Left lobe of liver (tissue), 2 donors: Measurements from ENCODE around the gene DEPDC5. TPM values are rescaled to one million over a fixed set of nuclear protein-coding genes. Genes with fewer than 3 reads are reported as not detected.

ENCODE experiments used
- ATAC-seq: fragments of 200-7000 bp; cut with Tn5 transposase; one replicate; pipeline ENCODE4 v1.9.1; 2020; ENCODE audit warnings: mild to moderate bottlenecking, moderate library complexity
- DNase-seq: peaks from one replicate; pipeline ENCODE4 v3.0.0-alpha.2; 2020; ENCODE audit warnings: low spot score
- total RNA-seq: library from RNA; stranded (reverse); gene quantifications from one replicate; pipeline ENCODE4 v1.2.1, GENCODE V29; 2021
- donor health status: DM: no; HTN: no; CAD: no; lungs with moderate emphysema.
- donor health status: DM: no; HTN: yes; CAD: no.

Gene DEPDC5
- total RNA-seq, 1 donor from 2014 or later = 18.1 TPM

DNA sequence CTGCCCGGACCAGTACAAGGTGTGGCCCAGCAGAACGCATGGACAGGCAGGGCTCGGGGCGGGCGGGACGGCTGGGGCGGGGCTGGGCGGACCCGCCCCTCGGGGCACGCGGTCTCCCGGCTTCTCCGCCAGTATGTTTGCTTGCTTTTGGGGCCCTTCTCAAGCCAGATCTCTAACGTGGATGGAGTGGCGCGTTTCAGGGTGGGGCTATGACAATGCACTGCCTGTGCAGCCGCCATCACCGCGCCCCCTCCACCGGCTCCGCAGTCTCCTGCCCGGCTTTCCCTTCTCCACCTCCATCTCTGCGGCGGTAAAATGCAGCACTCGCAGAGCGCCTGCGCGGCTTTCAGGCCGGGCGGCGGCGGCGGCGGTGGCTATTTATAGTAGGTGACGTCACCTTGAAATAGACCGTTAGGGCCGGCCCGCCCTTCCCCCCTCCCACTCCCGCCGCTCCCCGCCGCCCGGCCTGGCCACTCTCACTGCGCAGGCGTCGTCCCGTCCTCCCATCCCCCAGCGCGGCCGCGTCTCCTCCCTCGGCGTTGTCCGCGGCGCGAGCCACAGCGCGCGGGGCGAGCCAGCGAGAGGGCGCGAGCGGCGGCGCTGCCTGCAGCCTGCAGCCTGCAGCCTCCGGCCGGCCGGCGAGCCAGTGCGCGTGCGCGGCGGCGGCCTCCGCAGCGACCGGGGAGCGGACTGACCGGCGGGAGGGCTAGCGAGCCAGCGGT lies 190.3 kb downstream of the DEPDC5 start, which contains the start of gene YWHAH:
Gene YWHAH (plus strand): TSS at position 558 of the 722 bp plus-strand sequence. CDS start 199 bp downstream, outside the sequence.
- ATAC-seq = peak; percentile 91
- peak; percentile 97 for DNase-seq

DNA sequence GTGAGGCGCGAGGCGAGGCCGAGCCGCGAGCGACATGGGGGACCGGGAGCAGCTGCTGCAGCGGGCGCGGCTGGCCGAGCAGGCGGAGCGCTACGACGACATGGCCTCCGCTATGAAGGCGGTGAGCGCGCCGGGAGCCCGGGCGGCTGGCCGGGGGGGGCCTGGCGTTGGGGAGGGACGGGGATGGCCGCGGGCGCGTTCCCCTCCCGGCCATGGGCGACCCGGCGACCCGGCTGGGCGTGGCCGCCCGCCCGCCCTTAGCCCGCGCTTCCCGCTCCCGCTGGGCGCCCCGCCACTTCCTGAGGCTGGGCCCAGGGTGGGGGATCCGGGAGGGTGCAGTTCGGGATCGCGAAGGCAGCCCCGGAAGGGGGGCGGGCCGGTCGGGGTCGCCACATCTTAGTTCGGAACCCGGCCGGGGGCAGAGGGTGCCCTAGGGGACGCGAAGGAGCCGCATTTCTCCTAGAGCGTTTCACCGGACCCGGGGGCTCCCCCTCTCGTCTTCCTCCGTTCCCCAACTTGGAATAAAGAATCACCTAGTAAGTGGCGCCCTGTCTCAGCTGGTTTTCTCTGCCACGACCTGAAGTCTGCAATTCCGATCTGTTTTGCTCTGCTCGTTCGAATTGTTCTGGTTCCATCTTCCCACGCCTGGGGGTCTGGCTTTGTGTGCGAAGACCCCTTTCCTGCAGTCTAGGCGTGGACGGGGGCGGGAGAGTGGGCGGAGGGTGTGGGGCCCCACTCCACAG lies 191.1 kb downstream of the DEPDC5 start:
- DNase-seq (peak; percentile 74), ATAC-seq (peak; percentile 52)

DNA sequence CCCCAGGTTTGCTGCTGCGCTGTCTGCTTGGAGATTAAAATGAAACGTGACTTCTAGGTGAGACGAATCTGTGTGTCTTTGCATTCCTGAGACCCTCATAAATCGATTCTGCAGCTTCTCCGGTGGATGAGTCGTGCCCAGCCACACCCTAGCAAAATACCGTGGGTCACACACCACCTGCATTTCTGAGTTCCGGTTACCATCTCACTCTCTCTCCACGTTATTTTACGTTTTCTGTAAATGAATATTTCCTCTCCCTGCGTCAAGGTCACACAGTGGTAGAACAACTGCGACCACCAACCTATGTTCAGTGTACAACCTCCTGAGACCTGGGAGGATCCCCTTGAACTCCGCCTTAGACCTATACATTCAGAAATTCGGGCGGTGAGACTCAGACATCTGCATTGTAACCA lies 191.6 kb downstream of the DEPDC5 start:
- no peak for ATAC-seq
- no peak for DNase-seq

DNA sequence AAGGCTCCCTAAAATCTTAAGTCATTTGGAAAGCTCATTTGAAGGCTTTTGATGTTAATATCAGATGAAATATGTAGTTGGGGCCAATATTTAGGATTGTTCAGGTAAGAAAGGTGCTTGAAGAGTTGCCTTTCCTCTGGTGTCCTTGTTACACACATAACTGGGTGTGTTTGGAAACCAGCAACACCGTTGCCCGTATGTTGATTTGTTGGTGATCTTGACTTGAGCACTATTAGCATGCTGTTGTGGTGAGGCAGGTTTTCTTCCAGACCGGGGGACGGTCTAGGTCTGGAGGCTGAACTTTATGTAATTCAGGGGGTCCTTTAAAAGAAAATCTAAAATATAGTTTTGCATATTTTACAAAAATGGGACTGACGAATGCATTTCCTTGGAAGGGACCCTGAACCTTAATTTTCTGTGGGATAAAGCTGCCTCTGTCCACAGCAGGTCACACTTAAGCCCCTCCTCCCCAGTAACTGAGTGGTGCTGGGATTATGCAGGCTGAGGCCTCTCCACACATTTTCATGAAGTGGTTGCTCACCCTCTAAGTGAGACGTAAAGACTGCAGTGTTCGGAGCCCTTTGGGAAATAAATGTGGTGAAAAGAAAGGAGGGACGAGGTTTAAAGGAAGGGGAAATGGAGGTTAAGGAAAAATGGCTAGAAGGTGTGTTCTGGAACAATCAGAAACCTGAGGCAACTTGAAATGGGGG lies 192.3 kb downstream of the DEPDC5 start:
- no peak for DNase-seq
- no peak for ATAC-seq

DNA sequence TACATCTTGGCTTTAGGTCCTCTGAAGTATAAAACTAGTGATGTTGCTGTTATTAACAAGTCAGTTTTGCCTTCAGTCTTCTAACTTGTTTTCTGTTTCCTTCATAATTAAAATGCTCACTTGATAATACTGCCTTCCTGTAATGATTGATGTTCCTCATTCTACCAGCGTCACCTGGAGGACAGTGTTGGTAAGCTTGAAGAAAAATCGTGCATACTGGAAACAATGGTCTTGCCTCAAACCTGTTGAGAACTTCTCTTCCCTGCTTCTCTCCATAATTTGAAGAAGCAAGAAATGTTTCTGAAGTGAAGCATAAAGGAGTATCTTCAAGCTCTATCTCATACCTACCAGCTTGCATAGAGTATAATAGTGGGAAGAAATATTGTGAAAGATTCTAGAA lies 193.5 kb downstream of the DEPDC5 start:
- ATAC-seq (no peak), DNase-seq (no peak)

DNA sequence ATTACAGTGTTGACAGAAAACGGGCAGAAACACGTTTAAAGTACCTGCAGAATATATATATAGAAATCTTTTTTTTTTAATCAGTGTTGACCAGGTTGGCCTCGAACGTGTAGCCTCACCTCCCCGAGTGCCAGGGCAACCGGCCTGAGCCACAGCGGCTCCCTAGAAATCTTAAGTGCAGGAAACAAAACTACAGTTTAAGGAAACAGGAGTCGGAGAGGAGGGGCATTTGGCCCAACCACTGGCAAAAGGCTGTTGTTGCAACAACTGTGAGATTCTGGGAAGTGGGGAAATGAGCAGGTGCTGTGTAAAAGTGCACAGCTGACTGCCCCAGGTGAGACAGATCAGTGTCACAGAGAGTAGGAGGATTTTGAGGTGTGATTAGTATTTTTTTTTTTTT lies 194.2 kb downstream of the DEPDC5 start:
- no peak for ATAC-seq
- no peak for DNase-seq

DNA sequence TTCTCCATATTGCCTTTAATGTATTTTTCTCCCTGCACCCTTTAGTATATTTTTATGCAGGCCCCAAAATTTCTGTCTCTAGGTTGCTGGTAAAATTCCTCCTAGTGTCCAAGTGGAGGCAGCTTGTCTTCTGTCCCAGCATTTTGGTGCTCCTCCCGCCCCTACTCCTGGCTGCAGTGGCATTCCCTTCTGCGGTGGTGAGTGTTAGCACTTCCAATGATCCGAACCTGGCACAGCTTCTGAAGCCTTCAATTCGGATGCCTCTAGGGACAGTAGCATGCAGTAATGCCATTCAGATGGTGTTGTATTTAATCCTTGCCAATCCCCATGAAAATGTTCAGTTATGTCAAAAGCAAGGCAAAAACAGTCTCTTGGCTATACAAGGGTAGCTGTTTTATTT lies 196.4 kb downstream of the DEPDC5 start:
- DNase-seq (no peak), ATAC-seq (no peak)

DNA sequence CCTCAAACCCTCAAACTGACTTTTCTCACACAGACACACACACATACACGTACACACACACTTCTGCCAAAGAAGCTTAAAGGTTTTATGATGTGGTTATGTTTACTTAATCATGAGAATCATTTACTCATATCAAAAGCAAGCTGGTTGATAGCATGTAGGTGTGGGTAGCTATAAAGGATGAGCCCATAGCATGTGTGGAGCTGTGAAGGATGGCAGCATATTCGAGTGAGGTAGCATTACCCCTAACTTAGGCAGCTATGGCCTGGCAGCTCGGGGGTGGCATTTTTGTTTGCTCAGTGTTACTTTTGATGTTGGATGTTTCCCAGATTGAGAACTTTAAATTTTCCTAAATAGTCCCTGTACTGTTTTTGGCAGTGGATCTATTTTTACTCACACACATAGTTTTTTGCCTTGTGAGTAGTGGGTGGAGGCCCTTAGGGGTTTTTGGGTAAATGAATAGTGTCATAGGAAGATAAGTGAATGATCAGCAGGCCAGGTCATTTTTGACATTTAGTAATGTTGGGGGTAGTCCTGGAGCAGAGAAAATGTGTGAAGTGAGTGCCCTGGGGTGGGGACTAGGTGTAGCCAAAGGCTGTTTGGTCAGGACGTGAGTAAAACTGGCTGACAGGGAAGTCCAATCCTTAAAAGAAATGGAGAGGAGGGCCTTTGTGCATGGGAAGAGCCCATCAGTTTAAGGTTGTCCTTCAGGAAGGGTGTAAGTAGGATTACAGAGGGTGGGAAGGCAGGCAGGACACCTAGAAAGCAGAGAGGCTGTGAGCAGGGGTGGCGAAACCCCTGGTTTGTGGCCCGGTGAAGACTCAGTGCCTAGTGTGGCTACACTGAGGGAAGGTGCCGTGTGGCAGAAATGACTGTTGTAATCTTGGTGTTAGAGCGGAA lies 197.6 kb downstream of the DEPDC5 start:
- ATAC-seq (no peak), DNase-seq (no peak)

DNA sequence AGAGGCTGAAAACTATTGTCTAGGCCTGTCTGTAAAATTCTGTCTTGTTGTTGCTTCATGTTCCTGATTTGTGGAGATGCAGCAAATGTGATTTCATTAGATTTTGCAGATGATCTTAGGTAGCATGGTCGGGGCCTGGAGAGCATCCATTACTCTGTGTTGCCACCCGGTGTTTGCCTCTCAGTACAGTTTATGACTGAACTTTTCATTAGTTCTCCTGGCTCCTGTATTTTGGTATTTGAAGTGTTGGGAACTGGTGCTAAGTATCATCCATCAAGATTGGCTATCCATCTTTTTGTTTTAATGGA lies 198.2 kb downstream of the DEPDC5 start:
- ATAC-seq = peak; percentile 38
- no peak for DNase-seq

DNA sequence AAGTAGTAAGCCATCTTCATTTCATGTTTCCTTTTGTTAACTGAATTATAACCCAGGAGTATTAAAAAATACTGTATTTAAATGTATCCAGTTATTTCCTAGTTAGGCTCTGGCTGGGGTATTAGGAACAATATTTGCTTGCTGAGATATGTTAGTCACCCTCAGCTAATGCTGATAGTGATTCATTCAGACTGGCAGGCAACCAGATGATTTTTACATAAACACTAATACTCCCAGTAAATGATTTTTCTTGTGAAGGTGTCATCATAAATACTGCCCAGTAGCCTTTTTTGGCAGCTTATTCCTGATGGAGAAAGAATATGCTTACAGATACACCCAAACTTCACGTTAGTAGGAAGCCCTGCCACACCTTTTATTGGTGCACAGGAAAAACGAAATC lies 198.7 kb downstream of the DEPDC5 start:
- DNase-seq = no peak
- no peak for ATAC-seq

DNA sequence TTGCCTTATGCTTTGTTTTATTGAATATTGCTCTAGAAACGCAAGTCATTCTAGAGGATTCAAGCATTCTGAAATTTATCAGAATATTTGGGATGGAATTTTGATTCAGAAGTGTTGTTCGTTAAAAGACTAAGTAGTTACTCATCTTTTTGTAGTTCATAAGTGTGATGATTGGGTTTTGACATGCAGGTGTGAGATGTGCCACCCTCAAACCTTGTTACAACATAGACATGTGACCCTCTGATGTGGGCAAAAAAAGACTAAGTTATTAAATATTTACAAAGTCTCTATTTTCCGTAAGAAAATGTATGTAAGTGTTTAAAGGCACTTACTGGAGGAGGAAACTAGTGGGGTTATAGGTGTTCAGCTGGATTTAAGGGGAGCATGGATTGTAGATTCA lies 199.4 kb downstream of the DEPDC5 start:
- DNase-seq (no peak), ATAC-seq (no peak)

DNA sequence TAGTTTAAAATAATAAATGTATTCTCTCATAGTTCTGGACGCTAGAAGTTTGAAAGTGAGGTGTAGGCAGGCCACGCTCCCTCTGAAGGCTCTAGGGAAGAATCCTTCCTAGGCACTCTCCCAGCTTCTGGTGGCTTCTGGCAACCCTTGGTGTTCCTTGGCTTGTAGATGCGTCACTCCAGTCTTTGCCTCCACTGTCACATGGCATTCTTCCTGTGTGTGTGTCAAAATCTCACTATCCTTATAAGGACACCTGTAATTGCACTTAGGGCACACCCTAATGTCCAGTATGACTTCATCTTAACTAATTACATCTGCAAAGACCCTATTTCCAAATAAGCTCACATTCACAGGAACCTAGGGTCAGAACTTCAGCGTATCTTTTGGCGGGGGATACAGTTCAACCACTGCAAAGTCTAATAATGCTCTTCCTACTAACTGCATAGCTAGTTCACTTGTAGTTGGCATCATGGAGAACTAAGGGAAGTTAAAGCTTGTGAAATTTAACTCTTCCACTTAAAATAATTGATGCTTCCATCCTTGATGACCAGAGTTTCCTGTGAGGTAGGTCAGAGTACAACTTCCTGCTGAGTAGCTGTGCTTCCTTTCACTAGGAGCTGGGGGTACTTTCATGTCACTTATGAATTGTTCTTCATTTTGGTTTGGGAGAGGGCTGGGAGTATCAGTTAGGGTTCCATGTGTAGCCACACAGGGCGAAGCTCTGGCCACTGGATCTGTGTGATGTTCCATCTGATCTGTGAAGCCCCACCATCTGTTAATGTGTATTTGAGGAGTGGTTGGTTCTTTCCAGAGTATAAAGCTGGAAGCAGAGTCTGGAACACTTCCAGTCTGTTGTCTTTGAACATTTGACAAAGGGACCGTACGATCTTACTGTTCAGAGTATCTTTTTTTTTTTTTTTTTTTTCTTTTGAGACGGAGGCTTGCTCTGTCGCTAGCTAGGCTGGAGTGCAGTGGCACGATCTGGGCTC lies 201.0 kb downstream of the DEPDC5 start:
- ATAC-seq (no peak), DNase-seq (no peak)

DNA sequence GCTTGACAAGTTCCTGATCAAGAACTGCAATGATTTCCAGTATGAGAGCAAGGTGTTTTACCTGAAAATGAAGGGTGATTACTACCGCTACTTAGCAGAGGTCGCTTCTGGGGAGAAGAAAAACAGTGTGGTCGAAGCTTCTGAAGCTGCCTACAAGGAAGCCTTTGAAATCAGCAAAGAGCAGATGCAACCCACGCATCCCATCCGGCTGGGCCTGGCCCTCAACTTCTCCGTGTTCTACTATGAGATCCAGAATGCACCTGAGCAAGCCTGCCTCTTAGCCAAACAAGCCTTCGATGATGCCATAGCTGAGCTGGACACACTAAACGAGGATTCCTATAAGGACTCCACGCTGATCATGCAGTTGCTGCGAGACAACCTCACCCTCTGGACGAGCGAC lies 202.5 kb downstream of the DEPDC5 start:
- no peak for ATAC-seq
- no peak for DNase-seq

Other genes with a start within 250 kb of the DEPDC5 start
- 16.0 TPM for gene PISD, start 91.8 kb upstream of the DEPDC5 start, total RNA-seq
- 19.5 TPM for gene PRR14L, start 3.9 kb upstream of the DEPDC5 start, total RNA-seq
- 40.2 TPM for gene YWHAH, start 190.5 kb downstream of the DEPDC5 start, total RNA-seq